ENCODE results near the gene PTPN14.

DNA sequence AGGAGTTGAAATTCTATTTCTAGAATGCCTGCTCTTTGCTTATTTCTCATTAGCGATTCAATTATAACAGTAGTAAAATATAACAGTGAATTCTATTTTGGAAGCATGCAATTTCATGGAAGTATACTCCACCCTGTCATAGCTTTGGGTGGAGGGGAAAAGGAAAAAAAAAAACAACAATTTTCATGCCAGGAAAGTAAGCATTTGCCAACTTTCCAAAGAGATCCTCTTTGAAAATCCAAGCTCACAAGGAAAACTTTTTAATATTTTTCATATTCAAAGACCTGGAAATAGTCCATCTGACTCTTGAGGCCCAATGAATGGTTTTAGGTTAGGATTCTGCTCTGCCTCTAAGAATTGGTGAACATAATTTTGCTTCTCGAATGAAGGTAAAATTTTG is 134.5 kb downstream of the PTPN14 start:
- TF ChIP-seq POLR2A (IDR thresholded peaks at IDR 0.05; ENCODE audit: low read length) (no peak), GATA1 (IDR thresholded peaks at IDR 0.05; ENCODE audit: low read depth, low read length) (no peak)
